Iris pigment epithelial cell (primary cell): ENCODE data around the gene CACNG8.
A peak's percentile ranks its signal among the peaks of the same experiment; 100 is the strongest.

Source experiments
- DNase-seq: peaks from one replicate; pipeline ENCODE4 v3.0.0-alpha.2; 2011; ENCODE audit warnings: low read depth

Gene CACNG8

GRCh38 chr19:53961523-53962356 is 997 bp upstream of the CACNG8 start:
- peak; percentile 59 for DNase-seq

- DNase-seq = no peak
Observed at GRCh38 chr19:53965091-53965490, 2.4 kb downstream of the CACNG8 start.

DNA sequence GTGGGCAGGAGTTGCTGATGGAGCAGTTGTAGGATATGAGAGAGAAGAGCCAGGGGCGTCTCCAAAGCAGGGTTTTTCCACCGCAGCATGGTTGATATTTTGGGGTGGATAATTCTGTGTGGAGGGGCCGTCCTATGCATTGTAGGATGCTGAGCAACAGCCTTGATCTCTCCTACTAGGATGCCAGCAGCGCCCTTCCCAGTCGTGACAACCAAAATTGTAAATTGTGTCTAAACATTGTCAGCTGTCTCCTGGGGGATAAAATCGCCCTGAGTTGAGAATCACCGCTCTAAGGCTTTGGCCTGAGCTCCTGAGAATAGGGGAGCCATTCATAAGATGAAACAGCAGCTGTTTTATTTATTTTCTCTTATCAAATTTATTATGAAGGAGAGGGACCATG is 4.2 kb downstream of the CACNG8 start:
- DNase-seq = no peak

GRCh38 chr19:53969366-53969765 is 6.6 kb downstream of the CACNG8 start:
- DNase-seq = no peak

GRCh38 chr19:53971673-53972072 is 8.9 kb downstream of the CACNG8 start:
- DNase-seq = no peak

DNA sequence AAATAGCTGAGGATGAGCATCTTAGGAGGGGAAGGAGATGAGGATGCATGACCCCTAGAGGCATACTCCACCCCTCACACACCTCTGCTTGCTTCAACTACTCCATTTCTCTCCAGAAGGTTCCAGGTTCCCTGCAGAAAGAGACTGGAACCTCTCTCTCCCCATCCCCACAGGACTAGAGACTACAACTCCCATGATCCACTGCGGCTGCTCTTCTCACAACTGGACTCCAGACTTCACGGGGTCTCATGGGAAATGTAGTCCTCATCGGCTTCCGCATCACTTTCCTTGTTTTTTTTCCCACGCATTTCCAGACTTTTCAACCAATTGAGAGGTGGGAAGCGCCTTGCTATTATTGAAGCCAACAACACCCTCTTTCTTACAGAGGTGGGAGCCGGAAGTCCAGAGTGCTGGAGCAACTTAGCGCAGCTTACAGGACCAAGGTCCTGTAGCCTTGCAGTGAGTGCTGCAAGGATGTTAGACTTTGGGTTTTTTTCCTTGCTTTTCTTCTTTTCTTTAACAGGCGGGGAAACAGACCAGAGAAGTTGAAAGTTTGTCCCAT is 14.8 kb downstream of the CACNG8 start:
- DNase-seq = peak; percentile 89

DNA sequence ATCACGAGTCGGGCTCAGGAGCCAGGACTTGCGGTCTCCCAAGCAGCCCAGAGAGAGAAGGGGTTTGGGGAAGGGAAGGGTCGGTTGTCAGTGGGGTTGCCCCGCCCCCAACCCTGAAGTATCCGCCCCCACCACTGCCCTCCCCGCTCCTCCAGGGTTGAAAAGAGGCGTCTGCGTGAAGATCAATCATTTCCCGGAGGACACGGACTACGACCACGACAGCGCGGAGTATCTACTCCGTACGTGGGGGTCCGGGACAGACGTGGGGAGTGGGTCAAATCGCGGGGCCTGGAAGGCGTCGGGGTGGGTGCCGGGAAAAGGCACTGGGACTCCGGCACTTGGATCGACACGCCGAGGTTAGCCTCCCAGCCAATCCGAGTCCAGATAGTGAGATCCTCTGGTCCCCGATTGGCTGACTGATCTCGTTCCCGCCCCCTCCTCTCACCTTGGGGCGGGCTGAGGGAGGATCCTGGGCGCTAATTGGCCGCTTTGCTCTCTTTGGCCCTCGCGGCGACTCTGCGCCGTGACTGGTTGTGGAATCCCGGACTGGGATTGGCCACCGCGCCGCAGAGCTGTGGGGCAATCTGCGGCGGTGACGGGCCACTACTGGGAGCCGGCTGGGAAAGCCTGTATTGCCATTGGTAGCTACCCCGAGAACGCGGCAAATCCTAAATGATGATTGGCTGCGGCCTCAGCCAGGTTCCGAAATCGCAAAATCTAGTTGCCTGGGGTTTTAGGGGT is 15.4 kb downstream of the CACNG8 start:
- DNase-seq = peak; percentile 99

GRCh38 chr19:53978975-53979801 is 16.5 kb downstream of the CACNG8 start:
- DNase-seq = no peak

DNA sequence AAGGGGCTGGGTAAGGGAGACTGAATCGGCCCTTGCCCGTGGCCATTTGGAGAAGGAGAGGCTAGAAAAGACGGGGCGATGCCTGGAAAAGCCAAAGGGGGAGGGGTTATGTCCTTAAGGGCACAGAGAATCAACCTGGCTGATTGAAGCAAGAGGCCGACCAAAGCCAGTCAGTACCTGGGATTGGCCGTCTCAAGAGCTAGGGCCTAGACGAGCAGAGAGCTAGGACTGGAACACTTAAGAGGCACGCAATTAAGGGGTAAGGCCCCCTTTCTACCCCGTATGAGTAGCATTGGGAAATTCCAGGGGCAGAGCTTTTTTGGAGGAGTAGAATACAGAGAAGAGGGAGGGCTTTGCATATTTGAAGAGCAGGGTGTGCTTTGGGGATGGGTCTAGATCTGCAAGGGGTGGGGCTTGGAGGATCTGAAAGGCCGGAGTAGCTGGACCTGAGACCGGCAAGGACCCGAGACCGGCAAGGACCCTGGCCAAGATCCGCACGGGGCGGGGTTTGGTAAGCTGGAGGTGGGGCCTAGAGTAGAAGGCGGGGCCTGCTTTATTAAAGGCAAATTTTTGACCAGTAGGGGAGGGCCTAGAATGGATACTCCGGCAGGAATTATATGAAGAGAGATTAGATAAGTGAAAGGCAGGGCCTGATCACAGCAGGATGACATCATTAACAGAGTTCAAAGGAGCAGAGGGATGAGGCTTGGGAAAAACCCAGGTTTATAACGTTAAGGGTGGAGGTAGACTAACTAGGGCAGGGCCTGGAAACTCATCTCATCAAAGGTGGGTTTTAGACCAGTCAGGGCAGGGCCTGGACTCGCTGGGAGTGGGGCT is 18.0 kb downstream of the CACNG8 start:
- DNase-seq = peak; percentile 92

- DNase-seq = no peak
Observed at GRCh38 chr19:53981376-53981951, 18.7 kb downstream of the CACNG8 start.

GRCh38 chr19:53982001-53982451 is 19.3 kb downstream of the CACNG8 start:
- peak; percentile 47 for DNase-seq

GRCh38 chr19:53982611-53983010 is 19.9 kb downstream of the CACNG8 start:
- DNase-seq = peak; percentile 39

- DNase-seq = no peak
Observed at GRCh38 chr19:53983457-53984289, 20.9 kb downstream of the CACNG8 start.

- DNase-seq = no peak
Observed at GRCh38 chr19:53985863-53986262, 23.1 kb downstream of the CACNG8 start.

DNA sequence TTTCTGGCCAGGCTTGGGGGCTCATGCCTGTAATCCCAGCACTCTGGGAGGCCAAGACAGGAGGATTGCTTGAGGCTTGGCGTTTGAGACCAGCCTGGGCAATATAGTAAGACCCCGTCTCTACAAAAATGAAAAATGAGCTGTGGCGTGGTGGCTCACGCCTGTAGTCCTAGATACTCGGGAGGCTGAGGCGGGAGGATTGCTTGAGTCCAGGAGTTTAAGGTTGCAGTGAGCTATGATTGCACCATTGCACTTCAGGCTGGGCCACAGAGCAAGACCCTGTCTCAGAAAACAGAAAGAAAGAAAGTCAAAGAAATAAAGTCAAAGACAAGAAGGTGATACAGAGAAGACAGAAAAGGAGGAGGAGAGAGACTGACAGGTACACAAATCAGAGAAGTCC is 26.2 kb downstream of the CACNG8 start:
- no peak for DNase-seq

GRCh38 chr19:53989600-53990533 is 27.1 kb downstream of the CACNG8 start:
- peak; percentile 18 for DNase-seq

- DNase-seq = peak; percentile 59
Observed at GRCh38 chr19:53991224-53992113, 28.7 kb downstream of the CACNG8 start, which contains the start of gene CACNG6. Gene CACNG6 (plus strand): TSS chr19:53991637. CDS start chr19:53992878, 1,241 bp downstream.
